Activated CD4-positive, alpha-beta T cell treated with anti-CD3 and anti-CD28 coated beads for 24 hours (primary cell): ENCODE results near the gene FUS.
"Not testable (repeated sequence)": the region's sequence is repeated elsewhere in the genome, so short reads cannot be mapped to it uniquely, and the experiment has no call there.

Experiments
- DNase-seq, 2 donors: peaks; one replicate each; pipeline ENCODE4 v3.0.0-alpha.2; 2020; ENCODE audit warnings: low read depth in 2 of 2

FUS gene

DNA sequence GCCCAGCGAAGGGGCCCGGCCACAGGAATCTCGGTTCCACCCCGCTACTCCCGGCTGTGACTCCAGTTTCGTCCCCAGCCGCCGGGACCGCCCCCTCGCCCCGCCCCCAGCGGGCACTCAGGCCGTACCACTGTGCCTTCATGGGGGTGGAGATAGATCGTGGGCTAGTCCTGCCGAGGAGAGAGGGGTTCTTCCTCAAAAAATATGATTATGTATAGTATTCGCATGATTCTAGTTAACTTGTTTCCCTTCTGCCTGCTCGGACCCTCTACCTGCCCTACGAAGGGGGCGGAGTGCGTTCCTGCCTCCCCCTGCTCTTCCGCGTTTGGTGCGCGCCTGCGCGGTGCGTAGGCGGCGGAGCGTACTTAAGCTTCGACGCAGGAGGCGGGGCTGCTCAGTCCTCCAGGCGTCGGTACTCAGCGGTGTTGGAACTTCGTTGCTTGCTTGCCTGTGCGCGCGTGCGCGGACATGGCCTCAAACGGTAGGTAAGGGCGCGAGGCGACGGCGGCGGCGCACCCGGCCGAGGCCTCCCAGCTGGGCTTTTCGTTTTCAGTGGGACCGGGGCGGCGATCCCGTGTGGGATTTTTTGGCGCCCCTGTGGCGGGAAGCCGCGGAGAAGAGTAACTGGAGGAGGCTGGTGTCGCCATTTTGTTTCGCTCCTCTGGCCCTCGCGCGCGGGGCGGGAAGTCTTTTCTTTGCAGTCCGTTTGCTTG is at the start of gene FUS:
Gene FUS, plus strand, starts transcription at position 393 of the 713 bp plus-strand sequence. Its CDS starts 76 bp downstream, at position 469.
- DNase-seq, result peak; percentile 85 to 86

DNA sequence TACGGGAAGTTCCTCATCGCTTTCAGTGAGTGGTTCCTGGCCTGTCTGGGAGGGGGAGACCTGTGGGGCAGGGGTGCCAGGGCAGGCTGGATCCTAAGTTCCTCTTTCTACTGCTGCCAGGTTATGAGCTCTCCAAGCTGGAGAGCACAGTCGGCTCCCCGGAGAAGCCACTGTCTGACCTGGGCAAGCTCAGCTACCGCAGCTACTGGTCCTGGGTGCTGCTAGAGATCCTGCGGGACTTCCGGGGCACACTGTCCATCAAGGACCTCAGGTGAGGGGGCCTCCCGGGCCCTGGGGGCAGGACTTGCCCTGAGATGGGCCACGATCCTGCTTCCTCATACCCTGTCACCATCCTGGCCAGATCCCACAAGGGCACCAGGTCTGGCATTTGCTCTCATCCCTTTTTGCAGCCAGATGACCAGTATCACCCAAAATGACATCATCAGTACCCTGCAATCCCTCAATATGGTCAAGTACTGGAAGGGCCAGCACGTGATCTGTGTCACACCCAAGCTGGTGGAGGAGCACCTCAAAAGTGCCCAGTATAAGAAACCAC is 49.5 kb upstream of the FUS start:
- DNase-seq, result no peak

DNA sequence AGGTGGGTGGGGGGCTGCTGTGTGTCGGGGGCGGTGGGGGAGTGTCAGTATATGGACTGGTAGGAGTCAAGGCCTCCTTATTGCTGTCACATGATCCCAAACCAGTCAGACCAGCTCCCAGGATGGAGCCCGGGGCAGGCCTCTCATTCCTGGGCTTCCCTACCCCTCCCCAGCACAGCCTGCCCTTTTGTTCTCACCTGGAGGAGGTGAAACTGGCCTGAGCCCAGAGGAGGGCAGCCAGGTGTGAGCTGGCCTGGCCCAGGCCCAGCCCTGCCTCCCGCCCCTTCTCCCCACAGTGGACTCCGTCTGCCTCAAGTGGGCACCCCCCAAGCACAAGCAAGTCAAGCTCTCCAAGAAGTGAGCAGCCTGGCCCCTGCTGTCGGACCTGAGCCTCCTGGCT is 49.0 kb upstream of the FUS start:
- no peak for DNase-seq

DNA sequence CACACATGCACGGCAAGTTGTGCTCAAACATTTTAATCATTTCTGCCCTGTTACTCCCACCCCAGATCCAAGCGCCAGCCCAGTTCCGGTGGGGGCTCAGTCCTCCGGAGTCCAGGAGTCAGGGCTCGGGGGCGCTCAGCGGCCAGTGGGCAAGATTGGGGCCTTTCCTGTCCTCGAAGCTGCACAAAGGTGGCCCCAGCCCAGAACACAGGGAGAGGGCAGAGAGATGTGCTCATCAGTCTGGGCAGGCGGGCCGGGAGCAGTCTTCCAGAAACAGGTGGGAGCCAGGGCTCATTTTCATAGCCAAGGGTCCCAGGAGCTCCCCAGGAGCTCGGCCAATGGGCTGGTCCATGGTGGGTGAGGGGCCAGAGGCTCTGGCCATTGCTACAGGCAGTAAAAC is 48.5 kb upstream of the FUS start:
- DNase-seq, result no peak

DNA sequence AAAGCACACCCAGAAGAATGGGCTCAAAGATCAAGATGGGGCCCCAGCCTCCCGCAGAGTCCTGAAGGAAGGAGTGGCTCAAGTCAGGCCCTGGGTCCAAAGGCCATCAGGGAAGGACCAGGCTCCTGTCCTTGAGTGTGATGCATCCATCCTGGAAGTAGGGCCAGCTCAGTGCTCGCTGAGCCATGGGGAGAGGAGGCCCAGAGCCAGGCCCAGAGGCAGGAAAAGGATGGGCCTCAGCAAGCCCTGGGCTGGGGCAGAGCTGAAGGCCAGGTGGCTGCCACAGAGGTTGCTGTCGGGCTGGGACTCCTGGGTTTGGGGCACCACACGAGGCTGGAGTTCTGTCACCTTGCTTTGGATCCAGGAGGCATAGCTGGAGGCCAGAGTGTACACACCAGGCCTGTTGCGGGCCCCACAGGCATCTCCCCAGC is 48.1 kb upstream of the FUS start:
- DNase-seq, result no peak

DNA sequence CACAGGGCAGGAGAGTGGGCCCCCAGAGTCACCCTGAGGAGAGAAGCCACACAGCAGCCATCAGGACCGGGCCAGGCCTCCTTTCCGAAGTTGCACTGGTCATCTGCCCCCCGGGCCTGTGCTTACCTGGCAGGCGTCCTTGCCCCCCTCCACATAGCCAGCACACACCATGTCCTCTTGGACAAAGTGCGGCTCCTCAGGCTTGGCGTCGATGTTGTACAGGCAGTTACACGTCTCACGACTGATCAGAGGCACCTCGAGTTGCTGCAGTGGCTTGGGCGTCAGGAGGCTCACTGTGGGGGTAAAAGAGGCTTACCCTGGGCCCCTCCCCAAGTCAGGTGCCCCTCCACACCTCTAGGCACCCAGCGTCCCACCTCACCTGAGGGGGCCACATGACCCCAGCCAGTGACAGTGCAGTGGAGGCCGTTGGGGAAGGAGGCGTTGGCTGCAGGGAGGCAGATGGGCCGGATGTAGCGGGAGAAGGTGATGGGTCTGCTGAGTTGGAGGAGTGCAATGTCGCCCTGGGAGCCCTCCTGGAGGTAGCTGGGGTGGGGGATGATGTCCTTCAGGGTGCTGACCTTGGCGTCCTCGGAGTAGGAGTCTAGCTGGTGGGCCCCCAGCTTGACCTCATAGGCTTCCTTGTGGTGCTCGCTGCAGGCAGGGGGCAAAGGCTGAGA is 47.5 kb upstream of the FUS start:
- no peak for DNase-seq

DNA sequence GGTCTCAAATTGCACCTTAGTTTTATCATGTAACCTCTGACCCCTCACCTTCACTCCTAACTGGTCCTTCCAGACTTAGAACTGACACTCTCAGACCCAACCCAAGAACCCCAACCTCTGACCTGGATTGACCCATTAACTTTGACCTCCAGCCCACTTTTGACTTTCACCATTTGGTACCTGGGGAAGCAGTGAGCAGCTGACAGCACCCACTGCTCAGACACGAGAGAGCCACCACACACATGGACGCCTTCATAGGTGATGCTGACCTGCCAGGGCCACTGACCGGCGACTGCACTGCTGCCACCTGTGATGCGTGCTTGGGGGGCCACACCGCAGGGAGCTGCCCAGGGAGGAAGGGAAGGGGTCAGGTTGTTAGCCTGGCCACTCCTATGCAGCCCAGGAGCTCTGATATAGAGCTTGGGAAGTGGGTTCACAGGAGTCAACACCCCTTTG is 46.9 kb upstream of the FUS start:
- no peak for DNase-seq

DNA sequence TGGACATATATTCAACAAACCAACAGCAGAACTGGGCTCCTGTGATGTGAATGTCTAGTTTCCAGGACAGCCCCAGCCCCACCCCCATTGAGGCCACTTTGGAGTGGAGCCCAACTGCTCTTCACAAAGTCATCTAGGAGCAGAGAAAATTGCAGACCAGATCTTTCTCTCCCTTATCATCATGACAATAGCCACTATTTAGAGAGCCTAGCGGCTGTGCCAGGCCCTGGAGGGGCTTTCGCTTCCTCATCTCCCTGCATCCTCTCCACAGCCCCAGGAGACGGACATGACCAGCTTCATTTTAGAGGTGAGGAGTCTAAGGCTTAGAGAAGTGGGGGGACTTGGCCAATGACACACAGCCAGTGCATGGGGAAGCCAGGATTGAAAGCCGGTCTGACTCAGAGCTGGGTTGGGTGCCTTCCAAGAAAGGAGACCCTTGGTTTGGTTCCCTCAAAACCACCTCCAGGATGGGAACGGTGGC is 45.8 kb upstream of the FUS start:
- DNase-seq, result no peak

DNA sequence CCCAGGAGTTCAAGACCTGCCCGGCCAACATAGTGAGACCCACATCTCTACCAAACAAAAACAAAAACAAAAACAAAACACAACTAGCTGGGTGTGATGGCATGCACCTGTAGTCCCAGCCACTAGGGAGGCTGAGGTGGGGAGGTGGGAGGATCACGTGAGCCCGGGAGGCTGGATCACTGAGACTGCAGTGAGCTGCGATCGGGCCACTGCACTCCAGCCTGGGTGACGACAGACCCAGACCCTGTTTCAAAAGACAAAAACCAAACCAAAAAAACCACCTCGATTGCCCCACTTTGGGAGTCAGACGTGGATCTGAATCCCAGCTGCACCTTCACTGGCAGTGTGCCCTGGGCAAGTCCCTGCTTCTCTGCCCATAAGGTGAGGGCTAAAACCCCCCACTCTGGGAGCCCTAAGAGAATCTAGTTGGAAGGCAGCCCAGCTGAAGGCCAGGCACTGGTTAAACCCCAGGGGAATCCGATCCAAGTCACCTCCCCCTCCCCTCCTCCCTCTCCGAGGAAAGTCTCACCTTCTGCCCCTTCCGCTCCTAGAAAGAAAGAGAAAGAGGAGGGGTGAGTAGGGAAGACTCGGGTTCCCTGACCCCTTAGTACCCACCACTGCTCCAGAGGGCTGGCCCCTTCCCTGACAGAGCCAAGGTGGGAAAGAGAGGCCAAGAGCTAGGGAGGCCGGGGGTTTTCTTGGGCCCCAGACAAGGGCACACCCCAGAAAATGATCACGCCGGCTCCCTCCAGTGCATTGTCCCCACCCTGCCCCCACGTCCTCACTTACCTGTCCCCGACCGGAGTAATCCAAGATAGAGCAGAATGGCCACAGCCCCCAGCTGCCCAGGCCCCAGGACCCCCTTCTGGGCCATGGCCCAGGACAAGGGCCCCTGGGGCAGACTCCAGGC is 45.1 kb upstream of the FUS start:
- DNase-seq, result no peak

DNA sequence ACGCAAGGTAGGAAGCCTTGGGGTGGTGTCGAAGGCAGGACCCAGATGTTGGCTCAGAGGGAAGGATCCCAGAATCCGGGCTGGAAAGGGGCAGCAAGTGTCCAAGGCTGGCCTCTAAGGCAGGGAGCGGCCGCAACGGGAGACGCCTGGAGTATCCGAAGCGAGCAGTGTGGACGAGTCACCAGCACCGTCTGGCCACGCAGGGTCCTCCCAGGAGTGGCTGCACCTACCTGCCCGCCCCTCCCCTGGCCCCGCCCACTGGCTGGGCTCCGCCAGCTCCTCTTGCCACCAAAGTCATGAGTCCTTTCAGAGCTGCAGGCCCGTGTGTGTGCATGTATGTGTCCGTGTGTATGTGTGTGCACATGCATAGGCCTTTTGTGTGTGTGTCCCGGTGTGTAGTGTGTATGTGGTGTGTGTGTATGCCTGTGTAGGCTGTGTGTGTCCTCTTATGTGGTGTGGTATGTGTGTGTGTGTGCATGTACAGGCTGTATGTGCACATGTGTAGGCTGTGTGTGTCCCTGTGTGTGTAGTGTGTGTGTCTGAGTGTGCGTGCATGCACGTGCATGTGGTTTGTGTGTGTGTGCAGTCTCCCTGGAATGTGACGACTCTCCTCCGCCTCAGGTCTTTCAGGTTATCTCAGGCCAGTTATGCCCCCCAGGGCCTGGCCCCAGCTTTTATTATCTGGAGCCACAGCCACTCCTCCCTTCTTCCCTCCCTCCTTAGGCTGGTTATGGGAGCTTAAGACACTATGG is 44.2 kb upstream of the FUS start, which contains the start of gene PRSS8:
Gene PRSS8, minus strand, starts transcription at position 193 of the 752 bp plus-strand sequence. CDS start 229 bp downstream, outside the sequence.
- DNase-seq, result no peak

DNA sequence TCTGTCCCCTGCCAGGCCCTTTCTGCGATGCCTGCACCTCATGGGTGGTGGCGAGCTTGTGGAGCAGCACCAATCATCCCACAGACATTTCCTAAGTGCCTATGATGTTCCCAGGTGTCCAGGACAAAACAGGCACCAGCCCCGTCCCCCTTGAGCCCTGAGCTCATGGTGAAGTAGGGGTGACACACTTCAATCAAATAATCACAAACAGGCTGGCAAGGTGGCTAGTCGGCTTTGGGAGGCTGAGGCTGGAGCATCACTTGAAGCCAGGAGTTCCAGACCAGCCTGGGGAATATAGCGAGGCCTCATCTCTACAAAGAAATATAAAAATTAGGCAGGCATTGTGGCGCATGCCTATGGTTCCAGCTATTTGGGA is 43.7 kb upstream of the FUS start:
- DNase-seq, result no peak

DNA sequence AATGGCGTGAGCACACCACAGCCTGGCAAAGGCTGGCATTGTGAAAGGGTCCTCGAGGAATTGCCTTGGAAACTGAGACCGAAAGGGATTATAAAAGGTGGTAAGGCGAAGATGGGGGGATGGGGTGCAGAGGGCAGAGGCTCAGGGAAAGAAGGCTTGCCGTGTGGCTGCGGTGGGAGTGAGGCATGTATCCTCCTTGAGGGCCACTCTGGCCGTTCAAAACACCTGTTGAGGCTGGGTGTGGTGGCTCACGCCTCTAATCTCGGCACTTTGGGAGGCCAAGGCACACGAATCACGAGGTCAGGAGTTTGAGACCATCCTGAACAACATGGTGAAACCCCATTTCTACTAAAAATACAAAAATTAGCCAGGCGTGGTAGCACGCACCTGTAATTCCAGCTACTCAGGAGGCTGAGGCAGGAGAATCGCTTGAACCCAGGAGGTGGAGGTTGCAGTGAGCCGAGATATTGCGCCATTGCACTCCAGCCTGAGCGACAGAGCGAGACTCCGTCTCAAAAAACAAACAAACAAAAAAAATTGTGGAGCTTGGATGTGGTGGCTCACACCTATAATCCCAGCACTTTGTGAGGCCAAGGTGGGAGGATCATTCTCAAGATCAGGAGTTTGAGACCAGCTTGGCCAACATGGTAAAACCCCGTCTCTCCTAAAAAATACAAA is 43.0 kb upstream of the FUS start:
- DNase-seq, result not testable (repeated sequence)

DNA sequence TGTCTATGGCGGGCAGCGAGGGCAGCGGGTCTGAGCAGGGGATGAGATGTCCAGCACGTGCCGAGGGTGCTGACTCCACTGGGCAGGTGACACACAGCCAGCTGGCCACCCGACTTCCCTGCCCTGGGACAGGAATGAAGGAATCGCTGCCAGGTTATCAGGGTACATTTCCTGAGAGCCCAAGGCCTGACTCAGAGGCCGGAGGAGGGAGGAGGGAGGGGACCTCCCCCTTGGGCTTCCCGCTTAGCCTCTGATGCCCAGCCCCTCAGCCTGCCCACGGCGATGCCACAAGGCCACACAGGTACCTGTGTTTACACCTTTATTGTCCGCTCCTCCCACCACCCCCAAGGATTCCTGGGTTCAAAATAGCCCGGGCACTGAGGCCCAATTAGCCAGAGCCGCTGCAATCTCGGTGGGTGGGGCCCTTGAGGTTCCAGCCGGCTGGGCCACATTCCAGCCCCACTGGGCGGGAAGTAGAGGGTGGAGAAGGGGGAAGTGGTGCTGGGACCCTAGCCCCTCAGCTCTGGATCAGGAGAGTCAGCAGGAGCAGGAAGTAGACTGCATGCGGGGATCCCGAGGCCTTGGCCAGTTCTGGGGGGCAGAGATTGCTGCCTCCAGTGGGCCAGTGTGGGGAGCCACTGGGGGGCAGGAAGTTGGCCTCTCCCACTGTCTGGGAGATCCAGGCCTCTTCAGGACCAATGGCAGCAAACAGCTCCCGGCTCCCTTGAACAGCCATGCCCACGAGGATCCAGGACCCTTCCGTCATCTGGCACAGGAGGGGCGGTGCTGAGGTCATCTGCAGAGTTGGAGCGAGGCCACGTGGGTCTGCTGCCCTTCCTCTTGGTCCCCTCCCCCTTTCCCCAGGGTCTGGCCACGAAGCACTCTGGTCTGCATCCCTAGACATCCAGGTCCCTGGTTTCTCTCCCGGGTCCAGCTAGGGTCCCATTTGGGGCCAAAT is 41.0 kb upstream of the FUS start:
- no peak for DNase-seq

DNA sequence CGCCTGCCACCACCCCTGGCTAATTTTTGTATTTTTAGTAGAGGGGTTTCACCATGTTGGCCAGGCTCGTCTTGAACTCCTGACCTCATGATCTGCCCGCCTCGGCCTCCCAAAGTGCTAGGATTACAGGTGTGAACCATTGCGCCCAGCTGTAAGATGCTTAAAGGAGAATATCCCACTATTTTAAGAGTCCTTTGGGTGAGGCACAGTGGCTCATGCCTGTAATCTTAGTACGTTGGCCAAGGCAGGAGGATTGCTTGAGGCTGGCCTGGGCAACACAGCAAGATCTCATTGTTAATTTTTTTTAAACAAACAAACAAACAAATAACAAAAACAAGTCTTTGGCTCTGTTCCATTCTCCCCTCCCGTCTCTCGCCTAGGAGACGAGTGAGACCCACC is 38.9 kb upstream of the FUS start:
- DNase-seq, result not testable (repeated sequence)

DNA sequence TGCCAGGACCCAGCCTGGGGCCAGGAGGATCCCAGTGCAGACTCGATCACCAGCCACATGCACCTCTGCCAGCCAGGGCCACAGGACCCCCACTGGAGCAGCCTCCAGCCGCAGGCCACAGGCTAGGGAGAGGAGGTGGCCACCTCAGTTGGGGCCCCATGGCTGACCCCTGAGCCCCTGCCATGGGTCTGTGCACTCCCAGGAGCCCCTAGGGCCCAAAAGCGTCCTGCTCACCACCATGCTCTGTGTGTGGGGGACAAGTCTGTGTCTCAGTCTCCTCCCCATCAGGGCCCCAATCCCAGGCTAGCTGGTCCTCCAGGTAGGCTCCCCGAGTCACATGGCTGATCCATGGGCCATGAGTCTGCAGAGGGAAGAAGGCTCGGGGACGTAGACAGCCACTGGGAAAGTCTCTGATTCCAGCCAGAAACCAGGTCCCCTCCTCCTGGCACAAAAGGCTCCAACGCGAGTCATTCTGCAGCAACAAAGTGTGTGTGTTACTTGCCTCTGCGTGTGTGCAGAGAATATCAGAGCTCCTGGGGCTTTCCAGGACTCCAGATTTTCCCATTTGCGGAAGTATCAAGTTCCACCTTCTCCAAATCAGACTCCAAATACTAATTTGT is 38.3 kb upstream of the FUS start:
- no peak for DNase-seq

DNA sequence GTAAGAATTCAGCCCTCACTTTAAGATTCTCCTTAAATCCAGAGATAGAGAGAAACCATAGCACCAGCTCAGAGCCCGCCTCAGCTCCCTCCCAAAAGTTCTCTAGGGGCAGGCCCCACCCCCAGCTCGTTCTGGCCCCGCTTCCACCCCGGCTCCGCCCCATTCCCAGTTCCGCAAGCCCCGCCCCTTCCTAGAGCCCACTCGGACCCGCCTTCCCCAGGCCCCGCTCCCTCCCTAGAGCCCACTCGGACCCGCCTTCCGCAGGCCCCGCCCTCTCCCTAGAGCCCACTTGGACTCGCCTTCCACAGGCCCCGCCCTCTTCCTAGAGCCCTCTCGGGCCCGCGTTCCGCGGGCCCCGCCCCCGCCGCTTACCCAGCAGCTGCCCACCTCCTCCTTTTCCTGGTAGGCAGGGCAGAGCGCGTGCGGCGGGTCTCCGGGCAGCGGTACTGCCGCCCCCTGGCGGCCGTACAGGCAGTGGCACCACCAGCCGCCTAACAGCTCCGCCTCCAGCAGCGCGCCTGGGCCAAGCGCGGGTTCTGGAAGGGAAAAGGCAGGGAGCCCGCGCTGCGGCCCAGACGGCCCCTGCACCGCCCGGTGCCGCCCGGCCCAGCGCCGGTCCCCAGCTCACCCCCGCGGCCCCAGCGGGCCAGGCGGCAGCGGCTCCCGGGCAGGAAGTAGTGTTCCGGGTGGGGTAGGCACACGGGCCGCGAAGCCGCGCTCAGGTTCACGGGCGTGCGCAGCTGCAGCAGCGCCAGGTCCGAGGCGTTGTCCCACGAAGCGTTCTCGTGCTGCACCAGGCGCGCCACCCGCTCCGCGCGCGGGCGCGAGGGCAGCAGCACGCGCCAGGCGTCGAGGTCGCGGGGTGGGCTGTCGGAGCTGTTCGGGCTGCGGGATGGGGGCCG is 37.6 kb upstream of the FUS start:
- peak; percentile 97 to 98 for DNase-seq

DNA sequence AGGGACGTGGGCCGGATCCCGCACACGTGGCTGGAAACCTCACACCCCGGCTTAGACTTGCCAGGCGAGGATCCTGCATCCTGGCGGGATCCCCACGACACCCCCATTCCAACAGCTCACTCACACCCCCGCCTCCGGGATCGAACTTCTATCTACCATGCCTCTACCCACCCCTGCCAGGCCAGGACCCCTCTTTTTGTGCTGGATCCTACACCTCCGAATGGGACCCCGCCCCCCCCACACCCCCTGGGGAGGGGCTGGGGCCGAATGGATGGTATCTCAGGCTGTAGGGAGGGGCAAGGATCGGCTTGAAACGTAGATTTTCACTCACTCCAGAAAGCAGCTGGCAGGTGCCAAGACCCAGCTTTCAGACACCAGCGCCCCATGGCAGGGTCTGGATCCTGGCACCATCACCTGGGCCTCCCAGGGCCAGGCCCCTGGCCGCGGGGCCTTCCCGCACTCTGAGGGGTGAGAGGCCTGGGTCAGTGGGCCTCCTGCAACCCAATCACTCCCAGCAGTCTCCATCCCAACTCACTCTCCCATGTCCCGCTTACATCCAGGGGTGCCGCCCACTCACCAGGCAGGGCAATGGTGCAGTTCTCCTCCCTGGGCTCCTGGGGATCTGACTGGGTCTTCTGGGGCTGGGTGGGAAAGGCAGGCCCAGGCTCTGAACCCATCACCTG is 36.8 kb upstream of the FUS start:
- no peak for DNase-seq
